Measurements from ENCODE around the gene PLPP2. TPM values are rescaled to one million over a fixed set of nuclear protein-coding genes. Genes with fewer than 3 reads are reported as not detected.

Gene PLPP2
- polyA plus RNA-seq, result under 1 TPM in 1 of 3 donors, not detected in 2; 0.33 TPM

DNA sequence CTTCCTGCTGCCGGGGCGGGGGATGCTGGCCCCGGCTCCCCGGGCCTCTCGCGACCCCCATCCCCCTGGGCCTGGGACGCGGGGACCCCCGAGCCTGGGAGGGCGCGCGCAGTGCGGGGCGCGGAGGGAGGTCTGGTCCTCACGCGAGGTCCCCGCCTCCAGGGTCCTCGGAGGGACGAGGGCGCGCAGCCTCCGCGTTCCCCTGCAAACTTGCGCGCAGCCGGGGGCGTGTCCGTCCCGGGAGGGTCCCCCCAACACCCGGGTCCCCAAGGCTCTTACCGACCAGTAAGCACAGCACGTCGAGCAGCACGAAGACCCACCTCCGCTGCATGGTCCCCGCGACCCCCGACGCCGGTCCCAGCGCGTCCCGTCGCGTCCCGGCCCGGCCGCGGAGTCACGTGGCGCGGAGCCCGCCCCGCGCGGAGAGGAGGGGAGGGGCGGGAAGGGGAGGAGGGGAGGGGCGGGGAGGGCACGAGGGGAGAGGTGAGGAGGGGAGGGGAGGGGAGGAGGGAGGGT, at the start of gene PLPP2:
TSS of gene PLPP2 (minus strand) at position 398 of the 516 bp plus-strand sequence. CDS start at position 331, 67 bp downstream.
- Mint-ChIP-seq H3K36me3 (no peaks in the 10 kb centered on the region), H3K27ac (peak within 1 kb of the TSS in 1 of 6 donors; percentile 71), H3K4me3 (peak within 1 kb of the TSS; percentile 53 to 68 (median 64))

DNA sequence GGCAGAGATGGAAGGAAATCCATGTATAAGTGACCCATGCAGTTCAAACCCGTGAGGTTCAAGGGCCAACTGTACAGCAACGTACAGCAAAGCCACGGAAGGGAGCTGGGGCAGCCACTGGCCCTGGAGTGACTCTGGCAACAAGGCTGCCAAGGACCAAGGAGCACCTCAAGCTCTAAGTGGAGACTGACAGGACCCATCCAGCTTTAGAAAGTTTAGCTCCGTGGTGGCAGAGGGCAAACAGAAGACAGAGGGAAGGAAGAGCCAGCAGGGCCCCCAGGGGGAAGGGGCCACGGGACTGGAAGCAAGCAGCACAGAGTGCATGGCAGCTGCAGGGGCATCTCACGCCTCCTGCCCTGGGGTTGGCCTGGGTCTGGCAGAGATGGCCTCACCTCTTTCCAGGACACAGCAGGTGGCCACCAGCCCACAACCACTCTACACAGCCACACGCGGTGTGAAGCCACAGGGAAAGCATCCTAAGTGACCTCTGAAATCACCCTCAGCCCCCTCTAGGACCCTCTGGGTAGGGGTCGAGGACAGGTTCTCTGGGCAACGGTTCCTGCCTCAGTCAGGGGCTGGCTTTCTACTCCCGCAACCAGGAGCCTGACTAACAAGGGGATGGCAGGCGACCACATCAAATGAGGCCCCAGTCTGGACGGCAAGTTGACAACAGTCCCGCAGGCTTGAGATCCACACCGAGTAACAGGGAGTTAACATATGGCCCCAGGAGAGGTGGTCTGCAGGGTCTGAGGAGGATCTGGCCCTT, 49.6 kb upstream of the PLPP2 start:
- Mint-ChIP-seq H3K4me1 (peaks cover 57 to 78% of the 10 kb centered on the region in 2 donors), H3K9me3 (no peaks in the 10 kb centered on the region), H3K27me3 (ENCODE audit: low read depth in 3 of 3) (peaks cover 7 to 20% (median 16%) of the 10 kb centered on the region in 3 donors), H3K4me3 (no peak overlapping the region), H3K27ac (peak overlapping the region in 2 of 6 donors; percentile 17 to 62), H3K36me3 (no peaks in the 10 kb centered on the region)
- DNase-seq, result no peak

More for the DNA sequence above, at the start of gene PLPP2:
- Mint-ChIP-seq H3K9me3 (peaks cover 0 to 2% (median 0%) of the 10 kb centered on the region in 6 donors), H3K27me3 (ENCODE audit: low read depth in 3 of 3) (peaks cover 11 to 19% (median 18%) of the 10 kb centered on the region in 3 donors), H3K4me1 (peaks cover 0 to 12% of the 10 kb centered on the region in 2 donors)
- no peak for DNase-seq

DNA sequence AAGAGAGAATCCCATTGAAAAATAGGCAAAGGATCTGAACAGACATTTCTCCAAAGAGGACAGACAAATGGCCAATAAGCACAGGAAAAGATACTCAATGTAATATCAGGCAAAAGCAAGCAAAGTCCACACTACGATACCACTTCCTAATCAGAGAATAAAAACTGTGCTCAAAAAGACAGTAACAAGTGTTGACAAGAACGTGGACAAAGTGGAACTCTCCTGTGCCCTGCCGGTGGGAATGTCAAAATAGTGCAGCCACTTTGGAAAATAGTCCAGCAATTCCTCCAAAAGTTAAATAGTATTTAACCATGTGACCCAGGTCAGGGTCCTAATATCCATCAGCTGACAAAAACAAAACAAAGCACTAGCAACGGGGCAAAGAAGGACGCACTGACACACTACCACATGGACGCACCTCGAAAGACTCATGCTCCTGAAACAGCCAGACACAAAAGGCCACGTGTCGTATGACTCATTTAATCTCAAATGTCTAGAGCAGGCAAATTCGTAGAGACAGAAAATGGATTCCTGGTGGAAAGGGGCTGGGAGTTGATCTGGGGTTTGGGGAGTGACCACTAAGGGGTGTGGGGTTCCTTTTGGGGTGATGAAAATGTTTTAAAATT, 48.2 kb upstream of the PLPP2 start:
- no peaks in the 10 kb centered on the region for H3K36me3 Mint-ChIP-seq
- H3K4me1 Mint-ChIP-seq, result peaks cover 48 to 70% of the 10 kb centered on the region in 2 donors
- no peaks in the 10 kb centered on the region for H3K9me3 Mint-ChIP-seq
- peaks cover 3 to 10% (median 8%) of the 10 kb centered on the region in 3 donors for H3K27me3 Mint-ChIP-seq (ENCODE audit: low read depth in 3 of 3)
- no peak for DNase-seq
- H3K27ac Mint-ChIP-seq, result peak overlapping the region in 2 of 6 donors; percentile 24 to 34
- H3K4me3 Mint-ChIP-seq, result peak overlapping the region in 1 of 5 donors; percentile 22

DNA sequence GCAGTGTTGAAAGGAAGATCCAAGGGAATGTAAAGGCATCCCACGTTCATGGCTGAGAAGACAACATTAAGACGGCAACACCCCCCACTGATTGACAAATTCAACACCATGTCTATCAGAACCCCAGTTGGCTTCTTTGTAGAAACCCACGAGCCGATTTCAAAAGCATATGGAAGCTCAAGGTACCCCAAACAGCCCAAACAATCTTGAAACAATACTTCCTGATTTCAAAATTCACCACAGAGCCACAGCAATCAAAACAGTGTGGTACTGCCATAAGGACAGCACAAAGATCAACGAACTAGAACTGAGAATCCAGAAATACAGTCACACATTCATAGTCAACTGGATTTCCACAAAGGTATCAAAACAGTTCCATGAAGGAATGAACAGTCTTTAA, 47.2 kb upstream of the PLPP2 start:
- Mint-ChIP-seq H3K9me3 (no peaks in the 10 kb centered on the region), H3K4me3 (no peak overlapping the region), H3K27me3 (ENCODE audit: low read depth in 3 of 3) (peaks cover 0 to 5% (median 3%) of the 10 kb centered on the region in 3 donors), H3K36me3 (no peaks in the 10 kb centered on the region), H3K27ac (no peak overlapping the region), H3K4me1 (peaks cover 42 to 63% of the 10 kb centered on the region in 2 donors)
- no peak for DNase-seq

DNA sequence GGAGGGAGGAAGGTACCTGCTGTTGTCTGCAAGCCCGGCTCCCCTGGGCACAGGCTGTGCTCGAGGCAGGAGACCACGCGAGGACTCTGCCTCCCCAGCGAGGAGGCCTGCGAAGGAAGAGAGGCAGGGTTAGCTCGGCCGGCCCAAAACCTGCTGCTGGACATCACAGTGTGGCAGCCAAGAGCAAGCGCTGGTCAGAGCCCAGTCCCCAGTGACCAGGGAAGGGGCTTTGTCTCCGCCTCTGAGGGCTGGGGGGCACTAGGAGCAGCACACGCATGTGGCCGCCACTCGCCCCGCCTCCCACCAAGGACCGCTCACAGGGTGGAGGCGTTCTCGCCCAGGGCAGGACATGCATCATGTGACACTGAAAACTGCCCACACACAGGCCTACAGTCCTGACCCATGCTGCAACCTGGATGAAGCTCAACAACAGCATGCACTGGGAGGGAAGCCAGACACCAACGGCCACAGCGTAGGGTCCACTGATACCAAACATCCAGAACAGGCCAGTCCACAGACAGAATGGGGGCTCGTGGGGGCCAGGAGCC, 44.9 kb upstream of the PLPP2 start:
- DNase-seq, result no peak
- Mint-ChIP-seq H3K27me3 (ENCODE audit: low read depth in 3 of 3) (no peaks in the 10 kb centered on the region), H3K36me3 (no peaks in the 10 kb centered on the region), H3K9me3 (no peaks in the 10 kb centered on the region), H3K27ac (no peak overlapping the region), H3K4me3 (no peak overlapping the region), H3K4me1 (peaks cover 23 to 40% of the 10 kb centered on the region in 2 donors)

DNA sequence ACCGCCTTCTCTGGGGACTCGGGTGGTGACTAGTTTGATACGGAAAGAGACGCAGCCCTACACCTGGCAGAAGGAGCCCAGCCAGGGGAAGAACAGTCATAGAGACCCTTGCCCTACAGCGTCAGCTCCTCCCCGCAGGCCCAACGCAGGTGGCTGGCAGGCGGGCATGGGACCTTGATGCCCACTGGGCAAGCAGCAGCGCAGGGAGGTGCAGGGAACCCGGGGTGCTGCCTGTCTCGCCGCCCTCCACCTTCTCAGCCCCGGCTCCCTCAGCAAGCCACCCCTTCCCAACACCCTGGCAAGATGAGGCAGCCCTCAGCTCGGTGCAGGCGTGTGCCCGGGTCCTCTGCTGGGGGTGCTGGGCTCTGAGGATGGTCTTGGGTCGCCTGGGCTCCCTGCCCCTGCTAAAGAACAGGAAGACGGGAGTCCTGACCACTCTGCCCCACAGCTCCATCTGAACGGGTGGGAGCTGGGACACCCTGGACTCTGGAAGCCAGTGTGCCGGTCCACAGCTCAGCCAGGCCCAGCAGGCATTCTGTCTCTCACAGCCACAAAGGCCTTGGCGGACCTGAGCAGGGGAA, 44.4 kb upstream of the PLPP2 start:
- Mint-ChIP-seq H3K36me3 (peaks cover 3 to 4% (median 3%) of the 10 kb centered on the region in 3 donors), H3K27ac (no peak overlapping the region), H3K27me3 (ENCODE audit: low read depth in 3 of 3) (no peaks in the 10 kb centered on the region), H3K9me3 (no peaks in the 10 kb centered on the region), H3K4me3 (no peak overlapping the region), H3K4me1 (peaks cover 19 to 35% of the 10 kb centered on the region in 2 donors)
- no peak for DNase-seq

DNA sequence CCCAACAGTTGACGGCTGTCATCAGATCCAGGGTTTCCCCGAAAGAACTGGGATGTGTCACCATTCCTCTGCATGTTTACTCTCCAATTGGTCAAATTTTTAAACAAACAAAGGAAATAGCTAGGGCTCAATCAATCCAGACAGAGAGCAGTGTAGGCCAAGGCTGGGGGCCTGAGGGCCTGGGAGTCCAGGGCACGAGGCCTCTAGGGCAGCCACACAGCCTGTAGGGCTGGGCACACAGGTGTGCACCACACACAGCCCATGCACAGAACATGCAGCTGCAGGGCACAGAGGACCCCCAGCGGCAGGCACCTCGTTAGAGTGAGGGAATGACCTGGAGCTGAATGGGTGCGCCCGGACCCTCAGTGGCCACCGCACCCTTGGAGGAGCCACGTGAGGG, 43.9 kb upstream of the PLPP2 start:
- Mint-ChIP-seq H3K9me3 (no peaks in the 10 kb centered on the region), H3K27ac (no peak overlapping the region), H3K36me3 (peaks cover 4 to 6% (median 5%) of the 10 kb centered on the region in 3 donors), H3K4me1 (peaks cover 14 to 30% of the 10 kb centered on the region in 2 donors), H3K4me3 (no peak overlapping the region), H3K27me3 (ENCODE audit: low read depth in 3 of 3) (no peaks in the 10 kb centered on the region)
- DNase-seq, result no peak

DNA sequence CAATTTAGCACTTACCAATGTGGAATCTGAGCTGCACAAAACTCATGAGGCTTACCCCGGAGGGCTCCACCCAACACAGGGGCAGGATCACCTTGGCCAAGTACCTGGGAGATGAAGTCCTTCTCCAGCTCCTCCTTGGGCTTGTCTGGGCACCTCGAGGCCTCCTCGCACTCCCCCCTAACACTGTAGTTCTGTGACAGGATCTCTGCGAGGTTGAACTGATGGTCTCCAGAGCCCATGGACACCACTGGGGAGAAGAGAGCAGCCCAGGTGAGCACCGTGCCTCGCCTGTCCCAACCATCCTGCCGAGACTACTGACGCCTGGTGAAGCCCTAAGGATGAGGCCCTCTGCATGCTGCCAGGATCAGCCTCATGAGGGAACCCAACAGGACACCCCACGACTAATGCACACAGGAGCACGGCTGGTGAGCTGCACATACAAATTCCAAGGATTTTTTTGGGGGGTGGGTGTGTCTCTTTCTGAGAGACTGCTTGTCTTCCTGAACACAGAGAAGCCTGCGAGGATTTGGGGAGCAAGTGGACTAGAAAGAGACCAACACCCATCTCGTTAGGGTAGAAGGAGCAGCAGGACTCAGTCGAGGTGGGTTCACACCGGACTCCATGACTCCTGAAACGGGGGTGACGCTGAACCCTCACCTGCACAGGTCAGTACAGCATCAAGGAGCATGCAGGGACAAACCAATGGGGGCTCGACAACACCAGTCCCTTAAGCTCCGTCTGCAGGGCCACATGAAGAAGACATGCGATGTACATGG, 43.3 kb upstream of the PLPP2 start:
- Mint-ChIP-seq H3K36me3 (peaks cover 4 to 9% (median 5%) of the 10 kb centered on the region in 3 donors), H3K27ac (peak overlapping the region in 1 of 6 donors; percentile 73), H3K4me3 (no peak overlapping the region), H3K4me1 (peaks cover 9 to 24% of the 10 kb centered on the region in 2 donors), H3K27me3 (ENCODE audit: low read depth in 3 of 3) (no peaks in the 10 kb centered on the region), H3K9me3 (no peaks in the 10 kb centered on the region)
- DNase-seq, result no peak

DNA sequence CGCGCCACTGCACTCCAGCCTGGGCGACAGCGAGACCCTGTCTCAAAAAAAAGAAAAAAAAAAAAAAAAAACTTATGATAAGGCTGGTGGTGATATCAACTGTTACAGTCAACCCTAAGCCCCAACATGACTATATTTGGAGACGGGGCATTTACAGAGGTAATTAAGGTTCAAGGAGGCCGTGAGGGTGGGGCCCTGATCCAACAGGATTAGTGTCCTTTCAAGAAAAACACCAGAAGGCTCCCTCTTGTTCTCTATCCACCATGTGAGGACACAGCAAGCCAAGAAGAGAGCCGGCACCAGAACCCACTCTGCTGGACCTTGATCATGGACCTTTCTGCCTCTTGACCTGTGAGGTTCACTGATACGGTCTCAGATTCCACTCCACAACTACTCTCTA, 39.3 kb upstream of the PLPP2 start:
- peaks cover 21 to 33% (median 27%) of the 10 kb centered on the region in 3 donors for H3K36me3 Mint-ChIP-seq

DNA sequence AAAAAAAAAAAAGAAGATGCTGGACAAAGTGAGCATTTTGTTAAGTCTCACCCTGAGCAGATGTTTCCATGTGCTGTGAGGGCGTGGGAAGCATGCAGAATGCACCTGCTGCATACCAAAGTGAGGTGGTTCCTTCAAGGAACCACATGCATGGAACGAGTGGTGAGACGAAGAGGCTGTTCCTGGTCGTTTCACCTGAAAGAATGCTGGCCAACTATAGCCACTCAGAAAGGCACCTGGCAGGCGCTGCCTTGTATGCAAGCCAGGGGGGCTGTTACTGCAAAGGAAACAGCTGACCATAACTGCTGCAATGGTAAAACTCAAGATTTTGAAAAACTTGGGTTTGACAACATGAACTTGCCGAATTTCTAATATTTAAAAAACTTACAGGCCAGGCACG, 38.7 kb upstream of the PLPP2 start:
- Mint-ChIP-seq H3K27ac (no peak overlapping the region), H3K9me3 (peaks cover 0 to 7% (median 4%) of the 10 kb centered on the region in 6 donors), H3K4me1 (no peaks in the 10 kb centered on the region), H3K36me3 (peaks cover 21 to 33% (median 27%) of the 10 kb centered on the region in 3 donors), H3K4me3 (no peak overlapping the region), H3K27me3 (ENCODE audit: low read depth in 3 of 3) (peaks cover 0 to 2% (median 0%) of the 10 kb centered on the region in 3 donors)
- no peak for DNase-seq

More for the DNA sequence above, 39.3 kb upstream of the PLPP2 start:
- Mint-ChIP-seq H3K4me3 (no peak overlapping the region), H3K27me3 (ENCODE audit: low read depth in 3 of 3) (peaks cover 0 to 2% (median 0%) of the 10 kb centered on the region in 3 donors), H3K27ac (peak overlapping the region in 1 of 6 donors; percentile 34), H3K4me1 (no peaks in the 10 kb centered on the region), H3K9me3 (peaks cover 0 to 7% (median 4%) of the 10 kb centered on the region in 6 donors)
- no peak for DNase-seq

DNA sequence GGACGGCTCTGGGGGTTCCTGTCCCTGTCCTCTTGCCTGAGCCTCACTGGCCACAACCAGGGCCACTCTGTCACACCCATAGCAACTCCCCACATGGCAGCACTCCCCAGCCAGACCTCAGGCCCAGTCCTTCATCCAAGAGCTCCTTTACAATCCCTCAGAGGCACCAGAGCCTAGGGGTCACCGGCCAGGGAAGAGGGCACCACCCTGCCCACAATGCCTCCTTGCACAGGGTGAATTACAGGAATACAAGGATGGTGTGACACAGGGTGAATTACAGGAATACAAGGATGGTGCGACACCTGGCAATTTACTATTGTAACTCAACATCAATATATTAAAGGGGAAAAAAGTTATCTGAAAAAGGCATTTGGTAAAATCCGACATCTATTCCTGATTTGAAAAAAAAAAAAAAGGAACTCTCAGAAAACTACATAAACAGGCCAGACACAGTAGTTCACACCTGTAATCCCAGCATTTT, 36.9 kb upstream of the PLPP2 start:
- no peak overlapping the region for H3K4me3 Mint-ChIP-seq

DNA sequence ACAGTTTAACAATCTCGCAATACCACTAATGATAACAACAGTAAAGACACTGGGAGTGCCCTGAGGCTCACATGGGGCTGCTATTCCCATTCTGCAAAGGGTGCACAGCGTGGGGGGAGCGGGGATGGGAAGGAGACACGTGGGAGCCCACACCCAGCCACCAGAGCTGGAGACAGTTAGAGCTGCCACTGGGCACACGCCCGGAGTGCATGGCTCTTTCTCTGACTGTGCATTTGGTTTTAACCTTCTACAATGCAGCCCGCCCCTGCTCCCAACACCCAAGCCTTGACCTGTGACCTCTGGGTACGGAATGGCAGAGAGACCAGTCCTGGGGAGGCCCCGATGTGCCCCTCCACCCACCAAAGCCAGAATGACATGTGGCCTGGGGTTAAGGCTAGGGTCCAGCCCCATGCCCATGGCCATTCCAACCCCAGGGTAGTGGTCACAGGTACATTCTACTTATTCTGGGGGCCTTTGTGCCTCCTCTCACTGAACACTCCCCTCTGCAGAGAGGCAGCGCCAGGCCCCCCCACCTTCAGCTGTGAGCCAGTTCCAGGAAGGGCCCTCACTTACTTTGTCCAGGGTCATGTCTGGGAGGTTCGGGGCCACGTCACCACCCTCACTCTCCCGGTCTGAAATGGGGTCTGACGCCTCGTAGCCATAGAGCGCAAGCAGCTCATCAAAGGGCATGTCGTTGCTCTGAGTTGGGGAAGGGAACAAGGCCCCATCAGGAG, 36.3 kb upstream of the PLPP2 start:
- no peak overlapping the region for H3K4me3 Mint-ChIP-seq
- no peak overlapping the region for H3K27ac Mint-ChIP-seq
- no peaks in the 10 kb centered on the region for H3K4me1 Mint-ChIP-seq
- H3K36me3 Mint-ChIP-seq, result peaks cover 21 to 33% (median 27%) of the 10 kb centered on the region in 3 donors
- peaks cover 0 to 7% (median 4%) of the 10 kb centered on the region in 6 donors for H3K9me3 Mint-ChIP-seq
- H3K27me3 Mint-ChIP-seq (ENCODE audit: low read depth in 3 of 3), result peaks cover 0 to 2% (median 0%) of the 10 kb centered on the region in 3 donors
- DNase-seq, result no peak

More for the DNA sequence above, 36.9 kb upstream of the PLPP2 start:
- no peak for DNase-seq
- peaks cover 21 to 33% (median 27%) of the 10 kb centered on the region in 3 donors for H3K36me3 Mint-ChIP-seq
- no peaks in the 10 kb centered on the region for H3K4me1 Mint-ChIP-seq
- no peak overlapping the region for H3K27ac Mint-ChIP-seq
- H3K9me3 Mint-ChIP-seq, result peaks cover 0 to 7% (median 4%) of the 10 kb centered on the region in 6 donors
- H3K27me3 Mint-ChIP-seq (ENCODE audit: low read depth in 3 of 3), result peaks cover 0 to 2% (median 0%) of the 10 kb centered on the region in 3 donors

All from immature natural killer cell (primary cell).